B cell (primary cell): ENCODE measurements around the gene MUC20. TPM values are rescaled to one million over a fixed set of nuclear protein-coding genes. Genes with fewer than 3 reads are reported as not detected.
"Not testable (repeated sequence)": the region's sequence is repeated elsewhere in the genome, so short reads cannot be mapped to it uniquely, and the experiment has no call there.

ENCODE experiments used
- ATAC-seq: fragments of 200-7000 bp; cut with Tn5 transposase; one replicate; pipeline ENCODE4 v1.10.0; 2021; ENCODE audit warnings: low read depth, mild to moderate bottlenecking, moderate number of reproducible peaks, moderate library complexity
- CTCF ChIA-PET: fragments of 350-600 bp; sonication (Branson Sonifier 250); formaldehyde crosslinking; loops from one replicate; lab custom pipeline; 2021; ENCODE audit warnings: antibody characterized with exemption, inconsistent platforms; lab: Charles Lee
- POLR2A ChIA-PET: fragments of 350-600 bp; sonication (Branson Sonifier 250); formaldehyde crosslinking; loops from one replicate; lab custom pipeline; 2021; ENCODE audit warnings: antibody characterized with exemption; lab: Charles Lee
- DNase-seq: peaks from one replicate; pipeline ENCODE4 v3.0.0; 2013
- H2AFZ ChIP-seq: 2 replicates; pipeline ENCODE4 v1.6.1; 2012; ENCODE audit warnings: mild to moderate bottlenecking, low read depth, low read length; ENCODE audit not compliant: insufficient read depth, poor library complexity, severe bottlenecking
- H3K27ac ChIP-seq, 2 donors: 1 replicate in 1 of 2; 2 replicates in 1 of 2; pipeline ENCODE4 v1.5.1; 2012 to 2013; ENCODE audit warnings: low read length in 2 of 2, mild to moderate bottlenecking in 2 of 2, moderate library complexity in 1 of 2
- H3K27me3 ChIP-seq, 4 experiments: fragments of 200-600 bp in 1 of 4; sonication (generic) in 1 of 4; replicated peaks in 1 of 4; 1 replicate in 2 of 4; 2 replicates in 2 of 4; pipeline versions ENCODE4 v1.6.1 to v1.7.0; 2013 to 2016; ENCODE audit warnings: low read length in 3 of 4, mild to moderate bottlenecking in 2 of 4, mixed read lengths in 1 of 4, moderate library complexity in 1 of 4; ENCODE audit not compliant: insufficient read depth in 4 of 4, control insufficient read depth in 3 of 4; ENCODE audit errors: control extremely low read depth in 1 of 4
- H3K36me3 ChIP-seq, 2 experiments: replicated peaks in 1 of 2; 1 replicate in 1 of 2; 2 replicates in 1 of 2; pipeline versions ENCODE4 v1.6.1 to v1.7.1; 2013; ENCODE audit warnings: low read length in 1 of 2; ENCODE audit not compliant: insufficient read depth in 2 of 2, control insufficient read depth in 1 of 2; ENCODE audit errors: control extremely low read depth in 1 of 2, extremely low read depth in 1 of 2
- H3K4me1 ChIP-seq, 2 donors: fragments of 200-600 bp in 1 of 2; sonication (generic) in 1 of 2; 1 replicate in 1 of 2; 2 replicates in 1 of 2; pipeline versions ENCODE4 v1.5.1 to v1.6.1; 2013 to 2017; ENCODE audit warnings: low read length in 2 of 2; ENCODE audit not compliant: control insufficient read depth in 2 of 2, insufficient read depth in 2 of 2
- H3K4me2 ChIP-seq: replicated peaks from 2 replicates; pipeline ENCODE3; 2012; ENCODE audit warnings: mild to moderate bottlenecking, low read depth, low read length; ENCODE audit not compliant: poor library complexity, severe bottlenecking
- H3K4me3 ChIP-seq, 5 experiments: fragments of 200-600 bp in 1 of 5; sonication (generic) in 1 of 5; 1 replicate in 3 of 5; 2 replicates in 2 of 5; pipeline versions ENCODE4 v1.5.1 to v1.7.0; 2011 to 2016; ENCODE audit warnings: low read length in 4 of 5, mild to moderate bottlenecking in 4 of 5, low read depth in 2 of 5, control low read depth in 1 of 5, moderate library complexity in 1 of 5; ENCODE audit not compliant: insufficient read depth in 1 of 5; ENCODE audit errors: control extremely low read depth in 1 of 5, extremely low read depth in 1 of 5
- H3K79me2 ChIP-seq: fragments of 200-600 bp; sonication (generic); one replicate; pipeline ENCODE4 v1.6.0; 2016; ENCODE audit warnings: low read length; ENCODE audit not compliant: control insufficient read depth, insufficient read depth
- H3K9ac ChIP-seq: fragments of 200-600 bp; sonication (generic); 2 replicates; pipeline ENCODE4 v1.6.1; 2017; ENCODE audit warnings: mild to moderate bottlenecking, low read length, moderate library complexity
- H3K9me3 ChIP-seq, 3 donors: one replicate each; pipeline versions ENCODE4 v1.6.1 to v1.7.1; 2013; ENCODE audit warnings: low read length in 2 of 3; ENCODE audit not compliant: control insufficient read depth in 2 of 3, insufficient read depth in 1 of 3; ENCODE audit errors: control extremely low read depth in 1 of 3
- H4K20me1 ChIP-seq: 2 replicates; pipeline ENCODE4 v1.6.0; 2012; ENCODE audit warnings: mild to moderate bottlenecking, low read length; ENCODE audit not compliant: insufficient read depth, control insufficient read depth, poor library complexity, severe bottlenecking
- H3K27ac Mint-ChIP-seq: one replicate; pipeline ENCODE4 v1.8.0; 2021; ENCODE audit warnings: mixed read lengths
- H3K27me3 Mint-ChIP-seq: one replicate; pipeline ENCODE4 v1.8.0; 2021; ENCODE audit warnings: mixed read lengths
- H3K4me1 Mint-ChIP-seq: one replicate; pipeline ENCODE4 v1.8.0; 2021; ENCODE audit warnings: mixed read lengths
- H3K4me3 Mint-ChIP-seq: one replicate; pipeline ENCODE4 v1.8.0; 2021; ENCODE audit warnings: mixed read lengths
- H3K9me3 Mint-ChIP-seq: one replicate; pipeline ENCODE4 v1.8.0; 2022; ENCODE audit warnings: mixed read lengths; ENCODE audit not compliant: insufficient read depth
- WGBS: methylation state at CpG from one replicate; pipeline ENCODE4 v1.1.5; 2013; ENCODE audit warnings: missing lambda C conversion rate; ENCODE audit not compliant: insufficient coverage; 5-methylcytosine and 5-hydroxymethylcytosine counted together
- intact Hi-C: fragments of 100-400 bp; cut with micrococcal nuclease; formaldehyde crosslinking; loops from one replicate; pipeline ENCODE4 v1.10.0; 2022
- polyA plus RNA-seq: library from polyadenylated mRNA; depleted of rRNA; stranded (reverse); fragments of >200 nt; gene quantifications from 2 replicates; pipeline ENCODE4 v1.2.3, GENCODE V29; 2012
- total RNA-seq, 2 donors: library from RNA; stranded (reverse); fragments of 120-200 nt in 1 of 2; gene quantifications; 1 replicate in 1 of 2; 2 replicates in 1 of 2; pipeline versions ENCODE4 v1.2.3 to v1.2.4, GENCODE V29; 2013 to 2022

Gene MUC20
- total and polyA plus RNA-seq, 2 donors (not counting 1 experiment from before 2014, with no cell fraction given): 11.0 to 15.6 TPM

DNA sequence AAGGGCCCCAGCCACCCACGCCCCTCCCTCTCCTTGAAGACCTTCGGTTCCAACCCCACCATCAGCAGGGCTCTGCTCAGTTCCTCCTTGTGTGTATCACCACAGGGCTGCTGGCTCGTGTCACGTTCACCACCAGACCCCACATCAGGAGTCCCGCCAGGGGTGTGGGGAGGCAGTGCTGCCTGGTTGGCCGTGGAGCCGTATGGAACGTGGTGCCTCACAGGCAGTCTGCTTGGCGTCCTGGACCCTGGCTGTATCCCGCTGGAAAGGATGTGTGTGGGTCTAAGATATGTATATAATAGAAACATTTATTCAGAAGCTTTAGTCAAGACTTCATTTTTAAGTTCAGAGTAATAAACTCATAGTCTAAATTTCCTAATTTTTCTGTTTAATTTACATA is 40.1 kb upstream of the MUC20 start:
- H4K20me1 ChIP-seq, H3K27ac Mint-ChIP-seq, H3K9ac ChIP-seq, intact Hi-C loops, H3K79me2 ChIP-seq, H3K4me1 ChIP-seq, H3K27me3 ChIP-seq, H3K27ac ChIP-seq, DNase-seq, H3K4me2 ChIP-seq, H2AFZ ChIP-seq, ATAC-seq, H3K27me3 Mint-ChIP-seq, POLR2A ChIA-PET, H3K9me3 Mint-ChIP-seq, H3K4me3 ChIP-seq, CTCF ChIA-PET, H3K4me3 Mint-ChIP-seq, H3K9me3 ChIP-seq: not testable (repeated sequence)
- peaks cover 0 to 29% of the 10 kb centered on the region in 2 experiments for H3K36me3 ChIP-seq
- no CpG with 5 or more reads among the region's 10 CpGs for WGBS
- H3K4me1 Mint-ChIP-seq: peaks cover 11% of the 10 kb centered on the region

GRCh38 chr3:195681458-195682103 is 39.2 kb upstream of the MUC20 start:
- H3K27ac ChIP-seq, H3K9ac ChIP-seq, H3K27ac Mint-ChIP-seq, POLR2A ChIA-PET, H3K79me2 ChIP-seq, H3K27me3 Mint-ChIP-seq, H3K4me3 Mint-ChIP-seq, intact Hi-C loops, H3K4me3 ChIP-seq, H3K9me3 ChIP-seq, DNase-seq, H2AFZ ChIP-seq, ATAC-seq, H3K4me2 ChIP-seq, H3K4me1 ChIP-seq, H3K9me3 Mint-ChIP-seq, H3K27me3 ChIP-seq, CTCF ChIA-PET, H4K20me1 ChIP-seq: not testable (repeated sequence)
- no CpG with 5 or more reads among the region's 24 CpGs for WGBS
- H3K4me1 Mint-ChIP-seq: peaks cover 11% of the 10 kb centered on the region
- peaks cover 2 to 29% of the 10 kb centered on the region in 2 experiments for H3K36me3 ChIP-seq

DNA sequence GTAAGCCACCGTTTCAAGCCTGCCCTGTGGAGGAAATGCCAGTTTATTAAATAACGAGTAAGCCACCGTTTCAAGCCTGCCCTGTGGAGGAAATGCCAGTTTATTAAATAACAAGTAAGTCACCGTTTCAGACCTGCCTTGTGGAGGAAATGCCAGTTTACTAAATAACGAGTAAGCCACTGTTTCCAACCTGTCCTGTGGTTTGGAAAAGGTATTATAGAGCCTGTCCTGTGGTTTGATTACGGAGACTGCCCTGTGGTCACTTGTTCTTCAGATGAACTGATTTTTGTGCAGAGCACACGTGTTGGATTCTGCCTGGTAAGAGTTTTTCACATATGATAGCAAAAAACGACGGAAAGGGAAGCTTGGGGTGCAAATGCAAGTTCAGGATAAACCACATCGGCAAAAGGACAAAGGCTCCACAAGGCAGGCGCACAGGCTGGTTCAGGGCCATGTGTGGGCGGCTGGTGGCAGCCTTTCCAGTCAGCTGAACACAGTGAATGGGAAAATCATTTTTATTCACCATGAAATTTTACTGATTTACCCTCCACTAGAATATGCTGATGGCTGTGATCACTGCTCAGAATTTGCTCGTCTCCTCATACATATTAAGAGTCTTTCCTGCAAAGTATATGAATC is 38.6 kb upstream of the MUC20 start:
- H3K79me2 ChIP-seq, H3K4me3 ChIP-seq, POLR2A ChIA-PET, H3K27ac ChIP-seq, DNase-seq, H3K9ac ChIP-seq, H3K27ac Mint-ChIP-seq, H3K27me3 Mint-ChIP-seq, H3K4me1 ChIP-seq, H3K9me3 Mint-ChIP-seq, H4K20me1 ChIP-seq, intact Hi-C loops, CTCF ChIA-PET, H3K4me3 Mint-ChIP-seq, H3K4me2 ChIP-seq, H2AFZ ChIP-seq, ATAC-seq, H3K27me3 ChIP-seq, H3K9me3 ChIP-seq: not testable (repeated sequence)
- peaks cover 11% of the 10 kb centered on the region for H3K4me1 Mint-ChIP-seq
- peaks cover 2 to 29% of the 10 kb centered on the region in 2 experiments for H3K36me3 ChIP-seq
- WGBS: 83% methylated on average over 5 of the region's 13 CpGs
